NCI-H226 (cell line): Measurements from ENCODE around the gene ONECUT1.

Experiments used
- DNase-seq: peaks from one replicate; pipeline ENCODE4 v3.0.0-alpha.2; 2015

The ONECUT1 gene

DNA sequence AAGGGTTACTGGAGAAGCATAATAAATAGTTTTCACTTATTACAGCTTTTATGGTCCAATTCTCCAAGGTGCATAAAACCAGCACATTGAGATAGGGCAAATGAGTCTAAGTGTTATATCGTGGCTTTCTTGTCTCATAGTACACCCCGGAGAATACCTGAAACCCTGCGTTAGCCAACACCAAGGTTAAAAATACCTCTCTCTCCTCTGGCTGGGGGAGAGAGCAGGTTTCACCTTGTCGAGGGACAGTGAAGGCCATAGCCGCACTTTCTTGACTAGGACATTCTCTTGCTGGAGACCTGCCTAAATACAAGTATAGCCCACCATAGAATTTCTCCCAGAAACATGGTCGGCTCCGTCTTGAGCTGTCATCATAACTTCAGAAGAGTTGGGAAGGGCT is 59.5 kb downstream of the ONECUT1 start:
- no peak for DNase-seq

DNA sequence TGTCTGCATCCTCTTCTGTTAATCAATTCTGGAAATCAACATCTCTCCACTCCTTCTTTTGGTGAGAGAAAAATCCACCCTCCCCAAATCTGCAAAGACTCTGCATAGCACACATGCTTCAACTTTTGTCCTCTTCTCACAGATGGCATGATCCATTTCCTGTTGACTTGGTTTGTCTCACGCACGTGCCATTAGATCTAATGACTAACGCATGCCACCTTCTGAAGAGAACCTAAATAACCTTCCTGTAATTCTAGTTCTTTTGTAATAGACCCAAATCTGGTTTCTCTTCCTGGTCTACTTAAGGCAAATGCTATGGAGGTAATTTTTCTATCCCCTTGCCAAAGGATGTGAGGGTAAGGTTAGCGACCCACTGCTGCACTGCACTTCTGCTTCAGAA is 60.0 kb downstream of the ONECUT1 start:
- DNase-seq, result no peak

DNA sequence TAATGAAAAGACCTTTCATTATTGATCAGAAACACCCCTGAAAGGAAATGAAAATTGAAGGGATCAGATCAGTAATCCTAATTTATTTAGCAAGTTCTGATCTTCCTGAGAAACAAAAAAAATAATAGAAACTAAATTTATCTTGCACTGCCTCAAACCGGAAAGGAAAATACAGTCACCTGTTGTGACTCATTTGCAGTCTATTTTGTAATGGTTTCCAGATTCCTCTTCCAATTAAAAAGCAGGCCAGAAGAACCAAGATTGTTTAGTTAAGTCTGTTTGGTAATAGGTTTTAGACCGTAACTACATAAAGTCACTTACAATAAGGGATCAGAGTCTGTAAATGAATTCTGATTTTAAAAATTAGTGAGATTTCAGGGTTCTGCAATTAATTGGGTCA is 61.2 kb downstream of the ONECUT1 start:
- DNase-seq, result peak; percentile 45

DNA sequence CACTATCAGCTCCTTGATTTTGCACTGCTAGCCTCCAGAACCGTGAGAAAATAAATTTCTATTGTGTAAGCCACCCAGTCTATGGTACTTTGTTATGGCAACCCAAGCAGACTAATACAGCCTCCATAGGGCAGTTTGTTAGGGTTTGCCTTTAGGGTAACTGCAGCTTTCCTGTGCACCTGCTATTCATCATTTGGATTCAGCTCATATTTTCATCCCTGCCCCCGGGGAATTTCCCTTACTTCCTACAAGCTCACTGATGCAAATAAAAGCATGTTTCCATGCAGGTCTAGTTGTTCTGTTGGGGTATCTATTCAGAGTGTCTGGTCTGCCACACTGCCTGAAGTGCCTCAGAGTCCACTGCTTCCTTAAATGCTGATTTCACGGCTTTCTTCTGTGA is 62.3 kb downstream of the ONECUT1 start:
- DNase-seq, result peak; percentile 18

DNA sequence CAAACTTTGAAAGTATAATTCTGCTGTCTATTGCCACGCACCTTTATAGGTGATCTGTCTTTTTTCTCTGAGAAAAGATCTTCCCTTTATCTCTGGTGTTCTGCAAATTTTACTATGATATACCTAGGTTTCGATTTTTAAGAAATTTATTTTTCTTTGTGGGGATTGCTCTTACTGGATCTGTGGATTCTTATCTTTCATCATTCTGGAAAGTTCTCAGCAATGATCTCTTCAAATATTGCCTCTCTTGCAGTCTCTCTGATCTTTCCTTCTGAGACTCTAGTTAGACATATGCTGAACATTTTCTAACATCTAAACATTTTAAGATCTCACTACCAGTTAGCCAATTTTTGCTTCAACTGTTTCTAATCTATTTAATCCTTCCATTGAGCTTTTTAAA is 63.9 kb downstream of the ONECUT1 start:
- DNase-seq, result no peak

DNA sequence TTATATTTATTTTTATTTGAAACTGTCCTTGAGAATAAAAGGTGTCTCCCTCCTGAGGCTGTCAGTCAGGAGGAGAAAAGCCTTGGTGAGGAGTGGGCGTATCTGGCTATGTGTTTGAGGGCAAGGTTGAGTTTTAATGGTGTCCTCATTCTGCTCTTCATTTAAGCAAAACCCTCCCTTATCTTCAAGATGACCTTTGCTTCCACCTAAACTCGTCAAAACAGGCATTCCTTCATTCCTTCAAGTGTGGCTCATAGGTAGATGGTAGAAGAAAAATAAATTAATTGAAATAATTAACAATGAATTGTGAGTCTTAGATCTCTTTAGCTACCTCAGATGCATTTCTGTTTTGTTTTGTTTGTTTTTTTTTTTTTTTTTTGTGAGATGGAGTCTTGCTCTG is 71.6 kb downstream of the ONECUT1 start:
- DNase-seq, result no peak

DNA sequence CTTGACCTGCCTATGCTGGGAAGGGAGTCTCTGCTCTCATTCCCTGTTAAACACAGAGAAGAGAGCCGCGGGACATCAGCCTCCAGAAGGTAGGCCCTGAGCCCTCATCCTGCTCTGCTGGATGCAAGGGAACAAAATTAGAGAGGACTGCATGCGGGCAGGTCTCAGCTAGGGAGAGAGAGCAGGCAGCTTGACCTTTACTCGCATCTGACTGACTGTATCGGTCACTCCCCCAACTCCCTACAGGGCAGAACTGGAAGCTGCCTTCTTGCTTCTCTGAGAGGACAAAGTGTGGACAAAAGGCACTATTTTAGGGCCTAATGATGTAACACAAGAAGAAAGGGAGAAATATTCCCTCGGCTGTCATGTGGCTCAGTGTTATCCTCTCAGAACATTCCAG is 72.2 kb downstream of the ONECUT1 start:
- no peak for DNase-seq

DNA sequence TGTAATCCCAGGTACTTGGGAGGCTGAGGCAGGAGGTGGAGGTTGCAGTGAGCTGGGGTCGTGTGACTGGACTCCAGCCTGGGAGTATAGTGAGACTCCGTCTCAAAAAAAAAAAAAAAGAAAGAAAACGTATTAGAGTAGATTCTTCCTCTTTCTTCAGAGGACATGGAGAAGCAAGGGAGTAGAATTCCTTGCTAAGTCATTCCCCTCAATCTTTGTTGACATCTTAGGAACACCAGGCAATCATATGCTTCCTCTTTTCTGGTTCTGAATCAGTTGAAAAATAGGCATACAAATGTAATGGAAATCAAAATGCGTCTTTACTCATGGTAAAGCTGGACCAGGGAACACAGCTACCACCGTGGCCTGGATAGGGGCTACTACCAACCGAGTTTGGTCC is 72.7 kb downstream of the ONECUT1 start:
- no peak for DNase-seq

DNA sequence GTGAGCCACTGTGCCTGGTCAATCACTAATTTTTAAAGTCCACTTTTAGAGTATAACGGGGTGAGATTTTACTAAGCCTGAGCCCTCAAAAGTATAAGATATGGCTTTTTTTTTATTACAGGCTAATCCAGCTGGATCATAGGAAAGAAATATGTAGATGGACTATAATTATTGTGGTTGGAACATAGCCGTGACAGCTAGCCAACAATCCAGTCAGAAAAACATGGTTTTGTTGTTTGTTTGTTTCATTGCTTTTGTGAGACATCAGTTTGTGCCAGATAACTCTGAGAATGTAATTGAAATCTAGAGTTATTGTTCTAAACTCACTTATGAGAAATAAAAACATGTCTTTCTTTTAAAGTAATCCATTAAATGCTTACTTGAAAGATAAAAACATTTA is 73.6 kb downstream of the ONECUT1 start:
- DNase-seq, result no peak

DNA sequence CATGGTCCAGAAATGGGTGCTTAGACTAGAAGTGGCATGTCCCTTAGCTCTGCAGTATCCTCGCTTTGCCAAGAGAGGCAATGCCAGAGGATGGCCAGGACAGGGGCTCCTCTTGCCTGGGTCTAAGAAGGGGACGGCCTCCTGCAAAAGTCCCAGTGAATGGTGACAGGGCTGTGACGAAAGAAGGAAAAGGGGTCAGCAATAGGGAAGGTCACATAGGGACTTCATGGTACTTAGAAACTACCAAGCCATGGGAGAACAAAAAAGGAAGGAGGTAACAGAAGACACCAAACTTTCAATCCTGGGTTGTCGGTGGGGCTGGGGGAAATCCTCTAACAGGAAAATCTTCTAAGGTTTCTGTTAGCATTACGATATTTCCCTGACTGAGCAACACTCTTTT is 74.7 kb downstream of the ONECUT1 start:
- DNase-seq, result no peak

DNA sequence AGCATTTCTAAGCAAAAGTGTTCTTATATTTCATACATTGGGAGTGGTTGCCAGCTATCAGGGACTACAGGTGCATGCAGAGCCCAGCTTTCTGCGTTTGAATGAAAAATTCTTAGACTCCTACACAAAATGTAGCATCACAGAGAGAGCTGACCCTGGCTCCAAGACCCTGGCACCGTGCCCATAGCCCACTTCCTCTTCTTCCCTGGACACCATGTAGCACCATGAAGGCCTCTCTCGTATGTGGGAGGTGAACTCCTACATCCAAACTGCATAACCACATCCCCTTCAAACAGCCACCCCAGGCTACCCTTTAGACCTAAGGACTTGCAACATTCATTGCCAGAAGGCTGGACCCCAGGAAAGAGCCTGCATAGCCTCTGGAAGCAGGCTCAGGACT is 75.2 kb downstream of the ONECUT1 start:
- DNase-seq, result no peak

DNA sequence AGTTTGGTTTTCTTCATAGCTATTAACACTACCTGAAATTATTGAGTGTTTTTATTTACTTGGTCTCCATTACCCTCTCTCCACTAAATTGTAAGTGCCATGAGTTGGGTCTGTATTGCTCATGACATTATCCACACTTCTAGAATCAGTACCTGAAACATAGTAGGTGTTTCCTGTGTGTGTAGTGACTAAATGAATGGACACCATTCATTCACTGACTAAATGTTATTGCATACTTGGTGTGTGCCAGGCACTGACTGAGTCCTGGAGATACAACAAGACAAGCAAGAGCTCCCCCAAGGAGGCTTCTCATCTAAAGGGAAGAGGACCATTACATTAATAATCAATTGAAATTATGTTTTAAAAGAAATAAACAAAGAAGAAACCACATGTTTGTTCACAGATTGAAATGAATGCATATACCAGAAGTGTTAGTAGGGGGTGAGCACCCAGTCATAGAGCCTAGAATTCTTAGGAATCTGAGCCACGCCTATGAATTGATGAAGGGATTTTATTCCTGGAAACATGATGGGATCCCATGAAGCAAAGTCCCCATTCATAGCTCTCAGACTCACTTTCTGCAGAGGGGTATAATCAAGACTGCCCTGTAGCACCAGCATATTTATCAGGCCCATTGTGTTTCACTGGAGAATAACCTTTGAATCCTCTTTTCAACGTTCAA is 79.3 kb downstream of the ONECUT1 start:
- DNase-seq, result no peak

DNA sequence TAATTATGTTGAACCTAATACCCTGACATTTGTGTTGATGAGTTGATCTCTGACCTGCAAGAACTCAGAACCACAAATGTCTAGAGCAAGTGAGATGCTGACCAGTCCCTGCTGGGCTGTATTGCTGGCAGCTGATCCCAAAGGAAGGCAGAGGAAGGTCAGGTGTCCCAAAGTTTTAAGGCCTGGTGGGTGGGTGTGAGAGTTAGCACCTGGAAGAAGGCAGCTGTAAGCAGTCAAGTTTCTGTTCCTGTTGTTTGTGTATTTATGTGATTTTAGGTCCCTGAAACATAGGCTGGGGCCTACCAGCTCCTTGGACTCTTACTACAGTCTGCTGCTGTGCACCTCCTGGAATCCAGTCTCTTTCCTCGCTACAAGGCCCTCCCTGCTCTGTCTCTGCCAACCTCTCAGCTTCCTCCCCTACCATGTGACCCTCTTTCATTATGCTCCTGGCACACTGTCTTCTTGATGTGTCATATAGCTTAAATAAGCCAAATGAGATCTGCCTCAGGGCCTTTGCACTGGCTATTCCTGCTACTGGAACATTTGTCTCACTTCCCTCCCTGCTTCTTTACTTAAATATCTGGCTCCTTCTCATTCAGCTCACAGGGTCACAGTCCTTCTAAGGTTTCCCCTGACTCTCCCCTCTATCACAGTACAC is 80.0 kb downstream of the ONECUT1 start:
- DNase-seq, result peak; percentile 10

DNA sequence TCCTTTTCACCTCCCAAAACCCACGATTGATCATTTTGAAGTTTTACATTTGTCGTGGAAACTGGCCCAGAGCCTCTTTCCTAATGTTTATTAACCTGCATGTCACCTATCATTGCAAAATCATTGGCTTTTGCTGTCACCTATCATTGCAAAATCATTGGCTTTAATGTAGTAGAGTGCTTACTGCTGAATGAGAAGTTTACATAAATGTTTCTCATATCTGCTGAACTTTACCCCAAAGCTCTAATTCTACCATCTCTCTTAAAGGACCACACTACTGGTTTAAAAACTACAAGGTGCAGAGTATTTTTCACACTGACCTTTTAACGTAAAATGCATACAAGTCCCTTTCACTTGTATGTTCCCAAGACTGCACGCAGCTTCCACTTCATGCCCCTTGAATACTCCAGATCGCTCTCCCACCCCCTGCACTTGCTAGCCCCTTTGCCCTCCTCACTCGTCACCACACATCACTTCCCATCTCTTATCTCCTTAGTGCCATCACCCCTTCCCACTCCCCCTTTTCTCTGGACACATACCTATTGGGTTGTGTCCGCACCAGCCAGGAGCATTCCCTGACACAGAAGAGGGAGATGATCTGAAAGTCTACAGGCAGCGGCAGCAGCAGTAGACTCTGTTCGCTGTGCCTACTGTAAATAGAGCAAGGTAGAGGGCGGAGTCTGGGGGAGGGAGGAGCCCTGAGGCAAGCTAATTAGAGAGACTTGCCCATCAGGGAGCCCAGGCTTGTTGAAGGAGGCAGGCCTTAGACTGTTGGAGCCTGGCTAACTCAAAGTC is 80.8 kb downstream of the ONECUT1 start:
- no peak for DNase-seq
